Fibroblast of peridontal ligament (primary cell): Measurements from ENCODE around the gene EIF3J.
A peak's percentile ranks its signal among the peaks of the same experiment; 100 is the strongest.
"Not testable (repeated sequence)": the region's sequence is repeated elsewhere in the genome, so short reads cannot be mapped to it uniquely, and the experiment has no call there.

Experiments
- DNase-seq: peaks from one replicate; pipeline ENCODE4 v3.0.0-alpha.2; 2010; ENCODE audit errors: extremely low read depth

The EIF3J gene

GRCh38 chr15:44536962-44537734 lies at the start of gene EIF3J:
TSS of gene EIF3J (plus strand) at chr15:44537147. CDS start at chr15:44537195, 48 bp downstream.
- peak; percentile 95 for DNase-seq

- DNase-seq, result peak; percentile 83
These were observed 47.5 kb upstream of the EIF3J start for GRCh38 chr15:44489464-44489863.

GRCh38 chr15:44490622-44491021 lies 46.3 kb upstream of the EIF3J start:
- no peak for DNase-seq

GRCh38 chr15:44492040-44492439 lies 44.9 kb upstream of the EIF3J start:
- no peak for DNase-seq

GRCh38 chr15:44492672-44493071 lies 44.3 kb upstream of the EIF3J start:
- no peak for DNase-seq

GRCh38 chr15:44495562-44495961 lies 41.4 kb upstream of the EIF3J start:
- no peak for DNase-seq

GRCh38 chr15:44500555-44500954 lies 36.4 kb upstream of the EIF3J start:
- DNase-seq, result peak; percentile 23

- peak; percentile 76 for DNase-seq
These were observed 35.1 kb upstream of the EIF3J start for GRCh38 chr15:44501768-44502366.

GRCh38 chr15:44516436-44516835 lies 20.5 kb upstream of the EIF3J start:
- DNase-seq, result no peak

- no peak for DNase-seq
These were observed 17.4 kb upstream of the EIF3J start for GRCh38 chr15:44519537-44519936.

- no peak for DNase-seq
These were observed 11.9 kb upstream of the EIF3J start for GRCh38 chr15:44525018-44525417.

GRCh38 chr15:44527241-44527640 lies 9.7 kb upstream of the EIF3J start:
- no peak for DNase-seq

- DNase-seq, result no peak
These were observed 6.9 kb upstream of the EIF3J start for GRCh38 chr15:44529864-44530604.

GRCh38 chr15:44530653-44531052 lies 6.3 kb upstream of the EIF3J start:
- DNase-seq, result no peak

GRCh38 chr15:44532275-44532674 lies 4.7 kb upstream of the EIF3J start:
- not testable (repeated sequence) for DNase-seq

- no peak for DNase-seq
These were observed 4.3 kb upstream of the EIF3J start for GRCh38 chr15:44532689-44533088.

GRCh38 chr15:44535092-44535491 lies 1.9 kb upstream of the EIF3J start:
- no peak for DNase-seq

- no peak for DNase-seq
These were observed 1.2 kb upstream of the EIF3J start for GRCh38 chr15:44535523-44536301.

- DNase-seq, result peak; percentile 67
These were observed 515 bp upstream of the EIF3J start for GRCh38 chr15:44536302-44536961.

GRCh38 chr15:44537735-44538240 lies 841 bp downstream of the EIF3J start:
- DNase-seq, result peak; percentile 45

GRCh38 chr15:44541282-44541958 lies 4.5 kb downstream of the EIF3J start:
- peak; percentile 93 for DNase-seq
